Left kidney (tissue), 8 donors: Measurements from ENCODE around the gene GEMIN5. TPM values are rescaled to one million over a fixed set of nuclear protein-coding genes. Genes with fewer than 3 reads are reported as not detected.
"Not testable (repeated sequence)": the region's sequence is repeated elsewhere in the genome, so short reads cannot be mapped to it uniquely, and the experiment has no call there.

Experiments used
- DNase-seq: peaks from one replicate; pipeline ENCODE4 v3.0.0-alpha.2; 2013
- long read RNA-seq, 8 donors: transcript quantifications; one replicate each; lab custom pipeline, GENCODE V29; 2026
- polyA plus RNA-seq: library from polyadenylated mRNA; unstranded; fragments of 120-200 nt; gene quantifications from one replicate; pipeline ENCODE4 v1.2.1, GENCODE V29; 2013; ENCODE audit not compliant: insufficient read length

Gene GEMIN5
- polyA plus RNA-seq: 22.5 TPM
- long read RNA-seq, donor 1: 0 reads
- long read RNA-seq, donor 2, partial matches to known transcripts: 94 of 149 reads
- long read RNA-seq, donor 2, other reads (novel, unspliced or antisense): 54 of 149 reads
- long read RNA-seq, donor 3, partial matches to known transcripts: 94 of 142 reads
- long read RNA-seq, donor 3, other reads (novel, unspliced or antisense): 48 of 142 reads
- long read RNA-seq, donor 4: 0 reads
- long read RNA-seq, donor 5, full-length matches to known transcripts: 1 of 1 reads
- long read RNA-seq, donor 5, partial matches to known transcripts: 0 of 1 reads
- long read RNA-seq, donor 5, other reads (novel, unspliced or antisense): 0 of 1 reads
- long read RNA-seq, donor 6, full-length matches to known transcripts: 1 of 192 reads
- long read RNA-seq, donor 6, partial matches to known transcripts: 125 of 192 reads
- long read RNA-seq, donor 6, other reads (novel, unspliced or antisense): 66 of 192 reads
- long read RNA-seq, donor 7, partial matches to known transcripts: 144 of 239 reads
- long read RNA-seq, donor 7, other reads (novel, unspliced or antisense): 94 of 239 reads
- long read RNA-seq, donor 8, full-length matches to known transcripts: 1 of 1 reads
- long read RNA-seq, donor 8, partial matches to known transcripts: 0 of 1 reads
- long read RNA-seq, donor 8, other reads (novel, unspliced or antisense): 0 of 1 reads

GRCh38 chr5:154937718-154938466, at the start of gene GEMIN5:
TSS of gene GEMIN5 (minus strand) at chr5:154938211. CDS start at chr5:154938133, 78 bp downstream.
- DNase-seq: peak; percentile 76

- no peak for DNase-seq
Measured at GRCh38 chr5:154986151-154986550, 48.1 kb upstream of the GEMIN5 start.

- DNase-seq: no peak
Measured at GRCh38 chr5:154984946-154985516, 47.0 kb upstream of the GEMIN5 start.

- DNase-seq: not testable (repeated sequence)
Measured at GRCh38 chr5:154978294-154978693, 40.3 kb upstream of the GEMIN5 start.

- DNase-seq: no peak
Measured at GRCh38 chr5:154977409-154977808, 39.4 kb upstream of the GEMIN5 start.

- not testable (repeated sequence) for DNase-seq
Measured at GRCh38 chr5:154976082-154976481, 38.1 kb upstream of the GEMIN5 start.

GRCh38 chr5:154972476-154973080, 34.6 kb upstream of the GEMIN5 start:
- peak; percentile 27 for DNase-seq

GRCh38 chr5:154971501-154971900, 33.5 kb upstream of the GEMIN5 start:
- no peak for DNase-seq

- DNase-seq: no peak
Measured at GRCh38 chr5:154970759-154971158, 32.7 kb upstream of the GEMIN5 start.

GRCh38 chr5:154968953-154969352, 30.9 kb upstream of the GEMIN5 start:
- no peak for DNase-seq

GRCh38 chr5:154967421-154968024, 29.5 kb upstream of the GEMIN5 start:
- no peak for DNase-seq

- no peak for DNase-seq
Measured at GRCh38 chr5:154966874-154967273, 28.9 kb upstream of the GEMIN5 start.

- DNase-seq: no peak
Measured at GRCh38 chr5:154966081-154966841, 28.2 kb upstream of the GEMIN5 start.

GRCh38 chr5:154962494-154962893, 24.5 kb upstream of the GEMIN5 start:
- DNase-seq: no peak

GRCh38 chr5:154956712-154957111, 18.7 kb upstream of the GEMIN5 start:
- no peak for DNase-seq

GRCh38 chr5:154949781-154950180, 11.8 kb upstream of the GEMIN5 start:
- DNase-seq: no peak

GRCh38 chr5:154948313-154948712, 10.3 kb upstream of the GEMIN5 start:
- no peak for DNase-seq

- no peak for DNase-seq
Measured at GRCh38 chr5:154947778-154948177, 9.8 kb upstream of the GEMIN5 start.

GRCh38 chr5:154945695-154946301, 7.8 kb upstream of the GEMIN5 start:
- DNase-seq: no peak

GRCh38 chr5:154944716-154945115, 6.7 kb upstream of the GEMIN5 start:
- no peak for DNase-seq
